ENCODE data around the gene PLEKHA7.
A peak's percentile ranks its signal among the peaks of the same experiment; 100 is the strongest.
"Not testable (repeated sequence)": the region's sequence is repeated elsewhere in the genome, so short reads cannot be mapped to it uniquely, and the experiment has no call there.

PLEKHA7 gene

DNA sequence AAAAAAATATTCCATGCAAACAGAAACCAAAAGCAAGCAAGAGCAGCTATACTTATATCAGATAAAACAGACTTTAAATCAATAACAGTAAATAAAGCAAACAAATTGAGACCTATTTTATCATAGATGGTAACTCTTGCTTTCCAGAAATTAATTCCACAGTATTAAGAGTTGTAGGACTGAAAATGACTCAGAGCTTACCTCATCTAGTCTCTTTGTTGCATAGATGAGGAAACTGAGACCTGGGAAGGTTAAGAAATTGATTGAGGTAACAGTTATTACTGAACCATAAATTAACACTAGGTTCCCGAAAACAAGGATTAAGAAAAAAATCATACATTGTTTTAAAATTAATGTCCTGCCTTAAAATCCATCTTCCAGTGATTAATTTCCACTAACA is 123.8 kb downstream of the PLEKHA7 start:
- TF ChIP-seq, protein P1, sequence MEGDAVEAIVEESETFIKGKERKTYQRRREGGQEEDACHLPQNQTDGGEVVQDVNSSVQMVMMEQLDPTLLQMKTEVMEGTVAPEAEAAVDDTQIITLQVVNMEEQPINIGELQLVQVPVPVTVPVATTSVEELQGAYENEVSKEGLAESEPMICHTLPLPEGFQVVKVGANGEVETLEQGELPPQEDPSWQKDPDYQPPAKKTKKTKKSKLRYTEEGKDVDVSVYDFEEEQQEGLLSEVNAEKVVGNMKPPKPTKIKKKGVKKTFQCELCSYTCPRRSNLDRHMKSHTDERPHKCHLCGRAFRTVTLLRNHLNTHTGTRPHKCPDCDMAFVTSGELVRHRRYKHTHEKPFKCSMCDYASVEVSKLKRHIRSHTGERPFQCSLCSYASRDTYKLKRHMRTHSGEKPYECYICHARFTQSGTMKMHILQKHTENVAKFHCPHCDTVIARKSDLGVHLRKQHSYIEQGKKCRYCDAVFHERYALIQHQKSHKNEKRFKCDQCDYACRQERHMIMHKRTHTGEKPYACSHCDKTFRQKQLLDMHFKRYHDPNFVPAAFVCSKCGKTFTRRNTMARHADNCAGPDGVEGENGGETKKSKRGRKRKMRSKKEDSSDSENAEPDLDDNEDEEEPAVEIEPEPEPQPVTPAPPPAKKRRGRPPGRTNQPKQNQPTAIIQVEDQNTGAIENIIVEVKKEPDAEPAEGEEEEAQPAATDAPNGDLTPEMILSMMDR (IDR thresholded peaks at IDR 0.05; ENCODE audit: extremely low read depth, insufficient read depth, missing control alignments) = no peak
- in situ Hi-C loops (cut with MboI; ENCODE audit: low pct_unique_long_range_greater_than_20kb, low sequenced_read_pairs, unreplicated experiment) = no loop called here

DNA sequence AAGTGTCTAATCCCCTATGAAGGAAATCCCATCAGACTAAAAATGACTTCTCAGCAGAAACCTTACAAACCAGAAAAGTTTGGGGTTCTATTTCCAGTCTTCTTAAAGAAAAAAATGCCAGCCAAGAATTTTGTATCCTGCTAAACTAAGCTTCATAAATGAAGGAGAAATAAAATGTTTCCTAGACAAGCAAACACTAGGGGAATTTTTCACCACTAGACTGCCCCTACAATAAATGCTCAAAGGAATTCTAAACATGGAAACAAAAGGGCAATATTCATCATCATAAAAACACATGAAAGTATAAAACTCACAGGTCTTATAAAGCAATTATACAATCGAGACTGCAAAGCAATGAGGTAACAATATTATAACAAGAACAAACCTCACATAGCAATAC is 124.3 kb downstream of the PLEKHA7 start:
- DNase-seq (ENCODE audit: low spot score) = no peak
- TF ChIP-seq, protein P1 (IDR thresholded peaks at IDR 0.05; ENCODE audit: extremely low read depth, insufficient read depth, missing control alignments) = no peak
- in situ Hi-C loops (cut with MboI; ENCODE audit: low pct_unique_long_range_greater_than_20kb, low sequenced_read_pairs, unreplicated experiment) = no loop called here

More for the DNA sequence above, 123.8 kb downstream of the PLEKHA7 start:
- no peak for DNase-seq (ENCODE audit: low spot score)

DNA sequence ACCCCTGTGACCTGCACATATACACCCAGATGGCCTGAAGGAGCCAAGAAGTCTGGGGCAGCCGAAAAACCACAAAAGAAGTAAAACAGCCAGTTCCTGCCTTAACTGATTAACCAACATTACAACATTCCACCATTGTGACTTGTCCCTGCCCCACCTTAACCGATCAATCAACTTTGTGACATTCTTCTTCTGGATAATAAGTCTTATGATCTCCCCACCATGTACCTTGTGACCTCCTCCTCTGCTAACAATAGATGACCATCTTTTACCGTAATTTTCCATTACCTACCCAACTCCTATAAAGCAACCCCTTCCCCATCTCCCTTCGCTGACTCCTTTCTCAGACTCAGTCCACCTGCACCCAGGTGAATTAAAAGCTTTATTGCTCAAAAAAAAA is 125.2 kb downstream of the PLEKHA7 start:
- in situ Hi-C loops (cut with MboI; ENCODE audit: low pct_unique_long_range_greater_than_20kb, low sequenced_read_pairs, unreplicated experiment); DNase-seq (ENCODE audit: low spot score): not testable (repeated sequence)

DNA sequence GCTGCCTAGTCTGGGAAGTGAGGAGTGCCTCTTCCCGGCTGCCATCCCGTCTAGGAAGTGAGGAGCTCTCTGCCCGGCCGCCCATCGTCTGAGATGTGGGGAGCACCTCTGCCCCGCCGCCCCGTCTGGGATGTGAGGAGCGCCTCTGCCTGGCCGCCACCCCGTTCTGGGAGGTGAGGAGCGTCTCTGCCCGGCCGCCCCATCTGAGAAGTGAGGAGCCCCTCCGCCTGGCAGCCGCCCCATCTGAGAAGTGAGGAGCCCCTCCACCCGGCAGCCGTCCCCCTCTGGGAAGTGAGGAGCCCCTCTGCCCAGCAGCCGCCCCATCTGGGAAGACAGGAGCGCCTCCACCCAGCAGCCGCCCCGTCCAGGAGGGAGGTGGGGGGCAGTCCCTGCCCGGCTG is 126.3 kb downstream of the PLEKHA7 start:
- in situ Hi-C loops (cut with MboI; ENCODE audit: low pct_unique_long_range_greater_than_20kb, low sequenced_read_pairs, unreplicated experiment); DNase-seq (ENCODE audit: low spot score): not testable (repeated sequence)

DNA sequence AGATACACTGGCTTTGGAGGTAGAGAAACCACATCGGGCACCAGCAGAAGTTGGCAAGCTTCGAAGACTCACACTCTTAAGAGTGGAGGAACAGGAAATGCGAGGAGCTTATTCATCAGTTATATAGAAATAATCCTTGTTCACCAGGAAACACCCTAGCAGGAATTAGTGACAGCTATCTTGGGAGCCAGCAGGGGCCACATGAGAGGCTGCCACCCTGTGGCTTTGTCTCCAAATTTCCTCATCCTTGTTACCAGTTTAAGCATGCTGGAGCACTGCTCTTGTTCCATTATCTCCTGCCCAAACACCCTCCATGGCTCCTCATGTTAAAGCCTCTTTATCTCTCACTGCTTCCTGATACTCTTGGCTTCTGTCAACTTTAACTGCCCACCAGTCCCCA is 131.0 kb downstream of the PLEKHA7 start:
- DNase-seq (ENCODE audit: low spot score) = no peak
- TF ChIP-seq, protein P1 (IDR thresholded peaks at IDR 0.05; ENCODE audit: extremely low read depth, insufficient read depth, missing control alignments) = peak; percentile 6
- in situ Hi-C loops (cut with MboI; ENCODE audit: low pct_unique_long_range_greater_than_20kb, low sequenced_read_pairs, unreplicated experiment) = no loop called here

DNA sequence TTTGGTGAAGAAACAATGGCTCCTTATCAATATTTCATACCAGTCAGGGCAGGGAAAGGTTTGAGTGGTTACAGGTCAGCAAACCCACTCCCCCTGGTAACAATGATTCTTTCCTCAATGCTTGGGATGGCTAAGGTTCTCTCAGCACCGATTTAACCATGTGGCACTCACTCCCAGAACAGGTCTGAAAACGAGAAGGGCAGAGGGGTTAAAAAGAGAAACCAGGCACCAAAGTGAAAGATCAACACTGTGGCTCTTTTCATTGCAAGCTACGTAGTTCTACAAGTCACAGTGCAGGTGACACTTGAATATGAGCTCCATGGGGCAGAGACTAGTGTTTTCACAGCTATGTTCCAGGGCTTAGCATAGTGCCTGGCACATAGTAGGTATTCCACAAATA is 132.4 kb downstream of the PLEKHA7 start:
- TF ChIP-seq, protein P1 (IDR thresholded peaks at IDR 0.05; ENCODE audit: extremely low read depth, insufficient read depth, missing control alignments) = no peak
- no peak for DNase-seq (ENCODE audit: low spot score)
- in situ Hi-C loops (cut with MboI; ENCODE audit: low pct_unique_long_range_greater_than_20kb, low sequenced_read_pairs, unreplicated experiment) = no loop called here

DNA sequence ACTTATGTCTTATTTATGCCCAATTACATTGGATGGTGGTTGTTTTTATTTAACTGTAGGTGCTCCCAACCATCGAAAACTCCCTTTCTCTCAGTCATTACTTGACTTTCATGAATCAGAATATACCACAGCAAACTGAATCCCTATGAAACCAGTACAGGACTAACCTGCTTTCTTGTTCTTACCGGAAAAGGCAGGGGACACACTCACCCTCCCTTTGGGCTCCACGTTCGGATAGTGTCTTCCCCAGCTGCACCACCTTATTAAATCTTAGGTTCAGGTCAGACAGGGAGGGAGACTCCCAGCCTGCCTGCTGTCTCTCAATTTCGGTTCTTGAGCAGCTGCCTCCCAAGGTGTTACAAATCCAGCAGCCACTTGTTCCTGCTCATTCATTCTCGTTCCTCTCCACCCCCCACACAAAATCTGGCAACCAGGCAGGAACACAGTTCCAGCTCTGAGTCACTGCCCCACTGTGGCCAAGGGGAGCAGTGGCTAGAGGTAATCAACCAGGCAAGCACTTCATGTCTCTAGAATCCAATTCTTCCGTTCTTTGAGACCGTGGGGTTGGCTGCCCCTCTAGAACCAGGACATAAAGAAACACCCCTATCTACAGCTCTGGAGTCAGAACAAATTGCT is 133.0 kb downstream of the PLEKHA7 start:
- TF ChIP-seq, protein P1 (IDR thresholded peaks at IDR 0.05; ENCODE audit: extremely low read depth, insufficient read depth, missing control alignments) = no peak
- no peak for DNase-seq (ENCODE audit: low spot score)
- in situ Hi-C loops (cut with MboI; ENCODE audit: low pct_unique_long_range_greater_than_20kb, low sequenced_read_pairs, unreplicated experiment) = no loop called here
